Stimulated activated naive B cell treated with anti-CD40 and anti-IgM and Interleukin-4, amounts not matched to agents 10 μg/mL and 1 μg/mL and 100 μg/mL, for 72 hours (primary cell): ENCODE data around the gene MANF.
A peak's percentile ranks its signal among the peaks of the same experiment; 100 is the strongest.
"Not testable (repeated sequence)": the region's sequence is repeated elsewhere in the genome, so short reads cannot be mapped to it uniquely, and the experiment has no call there.

ENCODE experiments used
- ATAC-seq, 2 donors: fragments of 150-1000 bp; cut with Tn5 transposase; replicated peaks; 2 replicates each; pipeline ENCODE4 v1.10.0; 2021; ENCODE audit warnings: moderate library complexity in 1 of 2
- DNase-seq: peaks from one replicate; pipeline ENCODE4 v3.0.0; 2021
- H3K27ac Mint-ChIP-seq: one replicate; pipeline ENCODE4 v1.8.0; 2022; ENCODE audit warnings: mild to moderate bottlenecking, mixed read lengths
- H3K27me3 Mint-ChIP-seq, 2 donors: one replicate each; pipeline ENCODE4 v1.8.0; 2022; ENCODE audit warnings: mixed read lengths in 2 of 2
- H3K36me3 Mint-ChIP-seq, 2 donors: one replicate each; pipeline ENCODE4 v1.8.0; 2022; ENCODE audit warnings: mixed read lengths in 2 of 2, mild to moderate bottlenecking in 1 of 2
- H3K4me1 Mint-ChIP-seq, 2 donors: one replicate each; pipeline ENCODE4 v1.8.0; 2022; ENCODE audit warnings: mixed read lengths in 2 of 2, mild to moderate bottlenecking in 1 of 2
- H3K4me3 Mint-ChIP-seq, 2 donors: one replicate each; pipeline ENCODE4 v1.8.0; 2022; ENCODE audit warnings: mild to moderate bottlenecking in 2 of 2, mixed read lengths in 2 of 2, moderate library complexity in 1 of 2
- H3K9me3 Mint-ChIP-seq, 2 donors: one replicate each; pipeline ENCODE4 v1.8.0; 2022; ENCODE audit warnings: mixed read lengths in 2 of 2, mild to moderate bottlenecking in 1 of 2

The MANF gene

GRCh38 chr3:51379746-51380455 lies 5.2 kb upstream of the MANF start:
- H3K4me3 Mint-ChIP-seq, result no peak overlapping the region
- H3K27ac Mint-ChIP-seq, result no peak overlapping the region
- ATAC-seq (no peak), DNase-seq (no peak)
- peaks cover 7 to 9% of the 10 kb centered on the region in 2 donors for H3K4me1 Mint-ChIP-seq
- peaks cover 0 to 4% of the 10 kb centered on the region in 2 donors for H3K36me3 Mint-ChIP-seq
- peaks cover 6 to 28% of the 10 kb centered on the region in 2 donors for H3K27me3 Mint-ChIP-seq
- H3K9me3 Mint-ChIP-seq, result no peaks in the 10 kb centered on the region

DNA sequence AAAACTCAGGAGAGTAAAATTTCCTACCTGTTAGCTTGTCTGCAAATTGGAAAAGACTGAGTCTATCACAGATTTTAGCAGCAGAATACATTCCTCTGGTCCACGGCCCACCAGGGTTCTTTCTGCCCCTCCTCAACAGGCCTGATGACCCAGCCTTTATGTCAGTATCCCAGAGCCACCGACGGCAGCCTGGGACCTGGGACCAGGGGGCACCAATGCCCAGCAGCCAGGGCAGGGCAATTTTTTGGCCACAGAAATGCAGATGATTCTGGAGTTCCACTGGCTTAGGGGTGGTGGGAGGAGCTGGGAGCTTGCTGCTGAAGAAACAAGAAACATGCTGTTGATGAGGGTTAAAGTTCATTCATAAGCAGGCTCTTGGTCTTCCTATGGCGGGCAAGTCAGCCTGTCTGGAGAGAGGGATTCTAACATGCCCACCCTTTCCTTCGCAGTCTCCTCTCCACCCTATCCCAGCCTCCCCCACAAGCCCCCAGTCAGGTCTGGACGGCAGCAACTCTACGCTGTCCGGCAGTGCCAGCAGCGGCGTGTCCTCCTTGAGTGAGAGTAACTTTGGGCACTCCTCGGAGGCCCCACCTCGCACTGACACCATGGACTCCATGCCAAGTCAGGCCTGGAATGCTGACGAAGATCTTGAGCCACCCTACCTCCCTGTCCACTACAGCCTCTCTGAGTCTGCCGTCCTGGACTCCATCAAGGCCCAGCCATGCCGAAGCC lies 4.3 kb upstream of the MANF start:
- DNase-seq (no peak), ATAC-seq (no peak)
- H3K27me3 Mint-ChIP-seq, result peaks cover 6 to 22% of the 10 kb centered on the region in 2 donors
- no peak overlapping the region for H3K27ac Mint-ChIP-seq
- H3K9me3 Mint-ChIP-seq, result no peaks in the 10 kb centered on the region
- H3K36me3 Mint-ChIP-seq, result peaks cover 0 to 4% of the 10 kb centered on the region in 2 donors
- peaks cover 10% of the 10 kb centered on the region in 2 donors for H3K4me1 Mint-ChIP-seq
- no peak overlapping the region for H3K4me3 Mint-ChIP-seq

DNA sequence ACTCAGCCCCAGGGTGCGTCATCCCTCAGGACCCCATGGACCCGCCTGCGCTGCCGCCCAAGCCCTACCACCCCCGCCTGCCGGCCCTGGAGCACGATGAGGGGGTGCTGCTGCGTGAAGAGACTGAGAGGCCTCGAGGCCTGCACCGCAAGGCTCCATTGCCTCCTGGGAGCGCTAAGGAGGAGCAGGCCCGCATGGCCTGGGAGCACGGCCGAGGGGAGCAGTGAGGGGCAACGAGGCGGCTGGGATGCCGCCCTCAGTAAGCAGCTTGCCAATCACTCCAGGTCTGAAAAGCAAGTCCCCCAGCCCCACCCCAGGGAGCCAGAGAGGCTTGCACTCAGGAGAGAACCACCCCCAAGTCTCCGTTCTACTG lies 3.8 kb upstream of the MANF start:
- Mint-ChIP-seq H3K9me3 (no peaks in the 10 kb centered on the region), H3K27ac (no peak overlapping the region), H3K4me3 (no peak overlapping the region), H3K36me3 (peaks cover 2 to 5% of the 10 kb centered on the region in 2 donors), H3K4me1 (peaks cover 13 to 15% of the 10 kb centered on the region in 2 donors), H3K27me3 (peaks cover 6 to 17% of the 10 kb centered on the region in 2 donors)
- no peak for DNase-seq
- no peak for ATAC-seq

DNA sequence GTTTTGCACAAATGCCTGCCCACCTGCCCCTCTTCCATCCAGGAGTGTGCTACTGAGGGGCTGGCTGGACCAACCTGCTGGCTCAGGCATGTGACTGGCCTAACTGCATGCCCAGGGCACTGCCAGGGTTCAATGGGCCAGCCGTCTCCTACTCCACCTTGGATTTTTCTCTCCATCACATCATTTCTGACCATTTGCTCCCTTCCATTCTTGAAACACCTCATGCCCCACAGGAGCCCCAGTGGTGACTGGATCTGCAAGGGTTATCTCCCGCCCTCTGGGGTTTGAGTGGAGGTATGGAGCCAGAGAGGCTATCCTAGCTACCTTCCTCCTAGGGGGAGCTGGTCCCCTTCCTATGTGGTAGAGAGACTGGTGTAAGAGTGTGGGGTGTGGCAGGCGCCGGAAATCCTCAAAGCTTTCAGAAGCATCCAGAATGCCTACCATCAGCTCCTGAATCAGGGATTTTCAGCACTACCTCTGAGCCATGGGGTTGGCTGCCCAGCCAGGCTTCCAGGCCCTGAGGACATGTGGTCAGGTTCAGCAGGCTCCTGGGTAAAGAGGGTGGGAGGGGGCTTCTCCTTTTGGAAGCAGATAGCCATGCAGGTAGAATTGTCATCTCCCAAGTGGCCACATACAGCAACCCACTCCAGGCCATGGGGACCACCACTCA lies 2.9 kb upstream of the MANF start:
- H3K27me3 Mint-ChIP-seq, result peaks cover 6 to 11% of the 10 kb centered on the region in 2 donors
- ATAC-seq (no peak), DNase-seq (no peak)
- no peak overlapping the region for H3K27ac Mint-ChIP-seq
- no peaks in the 10 kb centered on the region for H3K9me3 Mint-ChIP-seq
- no peak overlapping the region for H3K4me3 Mint-ChIP-seq
- H3K36me3 Mint-ChIP-seq, result peaks cover 5 to 11% of the 10 kb centered on the region in 2 donors
- peaks cover 17 to 24% of the 10 kb centered on the region in 2 donors for H3K4me1 Mint-ChIP-seq

- ATAC-seq (no peak), DNase-seq (no peak)
- H3K4me3 Mint-ChIP-seq, result peak overlapping the region; percentile 63 to 96
- peaks cover 9 to 17% of the 10 kb centered on the region in 2 donors for H3K36me3 Mint-ChIP-seq
- peaks cover 6 to 11% of the 10 kb centered on the region in 2 donors for H3K27me3 Mint-ChIP-seq
- no peaks in the 10 kb centered on the region for H3K9me3 Mint-ChIP-seq
- no peak overlapping the region for H3K27ac Mint-ChIP-seq
- H3K4me1 Mint-ChIP-seq, result peaks cover 23 to 33% of the 10 kb centered on the region in 2 donors
Measured at GRCh38 chr3:51382947-51383578, 2.0 kb upstream of the MANF start.

- Mint-ChIP-seq H3K9me3 (no peaks in the 10 kb centered on the region), H3K4me3 (peak overlapping the region; percentile 95 to 96), H3K27ac (peak overlapping the region; percentile 98), H3K4me1 (peaks cover 26 to 44% of the 10 kb centered on the region in 2 donors), H3K27me3 (peaks cover under 1 to 4% of the 10 kb centered on the region in 2 donors), H3K36me3 (peaks cover 12 to 27% of the 10 kb centered on the region in 2 donors)
- DNase-seq, result no peak
- ATAC-seq, result peak; percentile 33 to 42
Measured at GRCh38 chr3:51384055-51384725, 901 bp upstream of the MANF start.

- H3K4me3 Mint-ChIP-seq, result peak overlapping the region; percentile 89 to 96
- H3K36me3 Mint-ChIP-seq, result peaks cover 18 to 37% of the 10 kb centered on the region in 2 donors
- H3K9me3 Mint-ChIP-seq, result no peaks in the 10 kb centered on the region
- DNase-seq (no peak), ATAC-seq (no peak)
- peak overlapping the region; percentile 87 for H3K27ac Mint-ChIP-seq
- peaks cover 36 to 59% of the 10 kb centered on the region in 2 donors for H3K4me1 Mint-ChIP-seq
- H3K27me3 Mint-ChIP-seq, result no peaks in the 10 kb centered on the region
Measured at GRCh38 chr3:51385621-51386091, 565 bp downstream of the MANF start.

DNA sequence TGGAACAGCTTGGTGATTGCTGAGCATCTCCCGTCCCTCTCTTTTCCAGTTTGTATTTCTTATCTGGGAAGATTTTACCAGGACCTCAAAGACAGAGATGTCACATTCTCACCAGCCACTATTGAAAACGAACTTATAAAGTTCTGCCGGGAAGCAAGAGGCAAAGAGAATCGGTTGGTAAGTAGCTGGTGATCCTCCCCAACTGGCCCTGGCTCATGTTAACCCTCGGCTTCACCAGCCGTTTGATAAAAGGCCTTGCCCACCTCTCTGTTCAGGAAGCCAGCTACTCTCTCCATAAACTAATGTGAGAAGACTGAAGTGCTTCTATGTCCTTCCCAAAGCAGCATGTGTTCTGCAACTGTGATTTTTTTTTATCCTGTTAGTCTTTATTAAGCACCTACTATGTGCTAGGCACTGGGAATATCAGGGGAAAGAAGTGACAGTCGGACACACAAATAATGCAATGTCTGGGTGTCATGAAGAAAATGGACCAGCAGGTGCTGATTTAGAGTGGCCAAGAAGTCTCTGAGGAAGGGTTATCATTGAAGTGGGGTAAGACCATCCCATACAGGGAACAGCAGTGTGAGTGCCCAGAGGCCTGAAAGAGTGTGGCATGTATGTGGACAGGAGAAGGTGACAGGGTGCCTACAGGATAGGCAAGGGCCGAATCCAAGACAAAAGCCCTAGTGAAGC lies 1.2 kb downstream of the MANF start:
- Mint-ChIP-seq H3K27me3 (no peaks in the 10 kb centered on the region), H3K9me3 (no peaks in the 10 kb centered on the region), H3K36me3 (peaks cover 18 to 38% of the 10 kb centered on the region in 2 donors), H3K4me1 (peaks cover 37 to 62% of the 10 kb centered on the region in 2 donors), H3K4me3 (peak overlapping the region; percentile 89 to 96), H3K27ac (peak overlapping the region; percentile 87)
- DNase-seq (no peak), ATAC-seq (no peak)

GRCh38 chr3:51386852-51387229 lies 1.8 kb downstream of the MANF start:
- Mint-ChIP-seq H3K27me3 (no peaks in the 10 kb centered on the region), H3K4me3 (peak overlapping the region; percentile 89 to 96), H3K4me1 (peaks cover 37 to 62% of the 10 kb centered on the region in 2 donors), H3K27ac (peak overlapping the region; percentile 87), H3K9me3 (no peaks in the 10 kb centered on the region), H3K36me3 (peaks cover 20 to 38% of the 10 kb centered on the region in 2 donors)
- DNase-seq (no peak), ATAC-seq (no peak)

- H3K4me3 Mint-ChIP-seq, result peak overlapping the region; percentile 2 to 89
- H3K4me1 Mint-ChIP-seq, result peaks cover 38 to 62% of the 10 kb centered on the region in 2 donors
- DNase-seq, H3K27me3 Mint-ChIP-seq, H3K9me3 Mint-ChIP-seq, H3K27ac Mint-ChIP-seq, ATAC-seq: not testable (repeated sequence)
- peaks cover 20 to 35% of the 10 kb centered on the region in 2 donors for H3K36me3 Mint-ChIP-seq
Measured at GRCh38 chr3:51387281-51387680, 2.2 kb downstream of the MANF start.

DNA sequence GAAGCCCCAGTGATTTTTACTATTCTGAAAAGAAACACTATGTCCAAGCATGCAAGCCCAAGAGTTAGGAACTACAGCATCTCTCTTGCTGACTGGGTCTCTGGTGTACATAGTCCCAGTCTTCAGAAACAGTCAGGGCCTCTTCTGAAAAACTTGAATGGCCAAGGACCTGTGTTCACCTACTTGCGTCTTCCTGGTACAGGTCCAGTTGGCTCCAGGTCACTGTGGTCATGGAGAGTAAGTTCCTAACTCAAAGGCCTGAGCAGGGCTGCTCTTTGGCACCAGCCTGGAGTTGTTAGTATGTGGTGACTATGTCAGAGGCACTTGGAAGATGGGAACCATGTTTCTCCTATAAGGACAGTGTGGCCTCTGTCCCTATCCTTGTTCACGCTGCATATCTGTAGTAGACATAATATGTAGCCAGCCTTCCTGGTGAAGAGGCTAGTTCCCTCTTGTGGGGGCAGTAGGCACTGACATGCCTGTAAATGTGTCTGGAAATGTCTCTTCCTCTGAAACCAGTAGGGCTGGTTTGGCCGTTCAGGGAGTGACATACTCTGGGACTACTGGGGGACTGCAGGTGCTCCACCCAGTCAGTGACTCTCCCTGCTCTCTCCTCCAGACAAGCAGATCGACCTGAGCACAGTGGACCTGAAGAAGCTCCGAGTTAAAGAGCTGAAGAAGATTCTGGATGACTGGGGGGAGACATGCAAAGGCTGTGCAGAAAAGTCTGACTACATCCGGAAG lies 3.4 kb downstream of the MANF start:
- Mint-ChIP-seq H3K36me3 (peaks cover 28 to 43% of the 10 kb centered on the region in 2 donors), H3K4me1 (peaks cover 42 to 65% of the 10 kb centered on the region in 2 donors), H3K4me3 (peak overlapping the region in 1 of 2 donors; percentile 25), H3K9me3 (no peaks in the 10 kb centered on the region), H3K27me3 (no peaks in the 10 kb centered on the region), H3K27ac (no peak overlapping the region)
- no peak for DNase-seq
- ATAC-seq, result no peak

DNA sequence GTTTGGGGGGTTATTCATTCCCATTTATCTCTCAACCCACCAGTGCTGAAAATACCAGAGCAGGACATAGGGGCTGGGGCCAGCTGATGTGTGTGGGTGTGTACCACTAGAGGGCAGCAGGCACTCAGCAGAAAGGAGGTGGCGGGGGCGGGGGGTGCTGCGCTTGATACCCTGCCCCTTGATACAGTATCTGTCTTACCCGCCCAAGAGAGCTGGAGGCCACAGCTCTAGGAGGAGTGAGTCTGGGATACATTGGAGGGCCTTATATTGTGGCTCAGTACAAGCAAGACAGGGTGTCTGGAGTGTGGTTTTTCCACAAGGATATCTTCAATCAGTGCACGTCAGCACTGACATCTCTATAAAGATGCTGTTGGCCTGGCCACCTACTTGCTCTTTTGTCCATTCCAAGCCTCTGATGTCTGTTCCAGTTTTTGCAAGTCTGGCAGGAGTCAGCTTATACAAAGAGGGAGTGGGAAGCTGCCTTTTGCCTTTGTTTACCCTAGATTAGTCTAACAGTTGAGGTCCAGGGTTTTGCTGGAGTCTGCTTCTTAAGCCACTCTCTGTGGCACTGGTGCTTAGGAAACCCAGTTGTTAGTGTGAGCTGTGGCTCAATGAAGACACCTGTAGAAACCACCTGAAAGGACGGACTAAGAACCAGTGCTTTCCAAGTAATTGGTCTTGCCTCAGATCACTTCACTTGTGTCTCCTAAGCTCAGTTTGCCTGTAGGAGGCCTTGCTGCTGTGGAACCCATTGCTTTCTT lies 4.5 kb downstream of the MANF start:
- ATAC-seq, result no peak
- H3K36me3 Mint-ChIP-seq, result peaks cover 35 to 52% of the 10 kb centered on the region in 2 donors
- H3K27ac Mint-ChIP-seq, result peak overlapping the region; percentile 76
- H3K27me3 Mint-ChIP-seq, result no peaks in the 10 kb centered on the region
- H3K4me1 Mint-ChIP-seq, result peaks cover 49 to 76% of the 10 kb centered on the region in 2 donors
- DNase-seq, result no peak
- no peak overlapping the region for H3K4me3 Mint-ChIP-seq
- no peaks in the 10 kb centered on the region for H3K9me3 Mint-ChIP-seq
